Smooth muscle cell (in vitro differentiated cells): ENCODE measurements around the gene LYRM7. TPM values are rescaled to one million over a fixed set of nuclear protein-coding genes. Genes with fewer than 3 reads are reported as not detected.

Source experiments
- DNase-seq: peaks from one replicate; lab custom pipeline; 2025; ENCODE audit not compliant: unreplicated experiment; lab: John Stamatoyannopoulos, UW
- H2AFZ ChIP-seq: fragments of 200-600 bp; sonication (generic); 2 replicates; pipeline ENCODE4 v1.6.0; 2016; ENCODE audit warnings: antibody characterized with exemption, low read depth, mild to moderate bottlenecking
- H3F3A ChIP-seq: fragments of 200-600 bp; sonication (generic); 2 replicates; pipeline ENCODE4 v1.6.0; 2017; ENCODE audit warnings: antibody characterized with exemption, low read depth
- H3K27ac ChIP-seq: fragments of 200-600 bp; sonication (generic); 2 replicates; pipeline ENCODE4 v1.5.1; 2016; ENCODE audit warnings: low read depth, mild to moderate bottlenecking
- H3K27me3 ChIP-seq: fragments of 200-600 bp; sonication (generic); 2 replicates; pipeline ENCODE4 v1.6.1; 2016; ENCODE audit warnings: low read depth, mild to moderate bottlenecking
- H3K36me3 ChIP-seq: fragments of 200-600 bp; sonication (generic); 2 replicates; pipeline ENCODE4 v1.5.1; 2016; ENCODE audit warnings: low read depth
- H3K4me1 ChIP-seq: fragments of 200-600 bp; sonication (generic); 2 replicates; pipeline ENCODE4 v1.5.1; 2016; ENCODE audit warnings: low read depth
- H3K4me2 ChIP-seq: fragments of 200-600 bp; sonication (generic); 2 replicates; pipeline ENCODE4 v1.6.0; 2016; ENCODE audit warnings: mild to moderate bottlenecking
- H3K4me3 ChIP-seq: fragments of 200-600 bp; sonication (generic); 2 replicates; pipeline ENCODE4 v1.5.1; 2016; ENCODE audit warnings: mild to moderate bottlenecking
- H3K79me2 ChIP-seq: fragments of 200-600 bp; sonication (generic); 2 replicates; pipeline ENCODE4 v1.6.0; 2016; ENCODE audit warnings: low read depth, mild to moderate bottlenecking
- H3K9ac ChIP-seq: fragments of 200-600 bp; sonication (generic); 2 replicates; pipeline ENCODE4 v1.6.0; 2016; ENCODE audit warnings: low read depth
- H3K9me3 ChIP-seq: fragments of 200-600 bp; sonication (generic); replicated peaks from 2 replicates; pipeline ENCODE4 v1.5.1; 2016; ENCODE audit warnings: low read depth
- H4K20me1 ChIP-seq: fragments of 200-600 bp; sonication (generic); 2 replicates; pipeline ENCODE4 v1.6.0; 2016; ENCODE audit warnings: low read depth
- WGBS: methylation state at CpG from one replicate; pipeline ENCODE4 v1.1.7; 2016; ENCODE audit warnings: low lambda C conversion rate; 5-methylcytosine and 5-hydroxymethylcytosine counted together
- polyA plus RNA-seq: library from polyadenylated mRNA; unstranded; fragments of >200 nt; fragmentation: Nextera tagmentation; extraction: Ambion mirVana; gene quantifications from 2 replicates; pipeline ENCODE4 v1.2.1, GENCODE V29; 2016
- total RNA-seq: library from RNA; depleted of rRNA; stranded (reverse); fragments of >200 nt; gene quantifications from 2 replicates; pipeline ENCODE4 v1.2.3, GENCODE V29; 2014
- TF ChIP-seq, protein P1 (sequence below): fragments of 200-600 bp; sonication (generic); IDR thresholded peaks from 2 replicates; pipeline ENCODE4 v1.5.1; 2017; ENCODE audit warnings: borderline replicate concordance, mild to moderate bottlenecking, antibody characterized with exemption; ENCODE audit not compliant: insufficient read depth, poor library complexity, severe bottlenecking

LYRM7 gene
- total and polyA plus RNA-seq, 2 experiments from 2014 or later = 6.7 to 11.5 TPM

DNA sequence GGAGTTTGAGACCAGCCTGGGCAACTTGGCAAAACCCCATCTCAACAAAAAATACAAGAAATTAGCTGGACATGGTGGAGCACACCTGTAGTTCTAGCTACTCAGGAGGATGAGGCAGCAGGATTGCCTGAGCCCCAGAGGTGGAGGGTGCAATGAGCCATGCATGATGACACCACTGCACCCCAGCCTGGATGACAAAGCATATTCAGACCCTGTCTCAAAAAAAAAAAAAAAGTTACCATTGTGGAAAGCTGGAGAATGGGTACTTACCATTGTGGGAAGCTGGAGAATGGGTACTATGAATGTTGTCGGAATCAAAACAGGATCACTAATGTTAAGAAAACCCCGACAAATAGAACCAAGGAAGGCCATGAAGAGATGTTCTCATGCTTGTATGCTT is 31.4 kb upstream of the LYRM7 start:
- H3K4me1 ChIP-seq = no peaks in the 10 kb centered on the region

DNA sequence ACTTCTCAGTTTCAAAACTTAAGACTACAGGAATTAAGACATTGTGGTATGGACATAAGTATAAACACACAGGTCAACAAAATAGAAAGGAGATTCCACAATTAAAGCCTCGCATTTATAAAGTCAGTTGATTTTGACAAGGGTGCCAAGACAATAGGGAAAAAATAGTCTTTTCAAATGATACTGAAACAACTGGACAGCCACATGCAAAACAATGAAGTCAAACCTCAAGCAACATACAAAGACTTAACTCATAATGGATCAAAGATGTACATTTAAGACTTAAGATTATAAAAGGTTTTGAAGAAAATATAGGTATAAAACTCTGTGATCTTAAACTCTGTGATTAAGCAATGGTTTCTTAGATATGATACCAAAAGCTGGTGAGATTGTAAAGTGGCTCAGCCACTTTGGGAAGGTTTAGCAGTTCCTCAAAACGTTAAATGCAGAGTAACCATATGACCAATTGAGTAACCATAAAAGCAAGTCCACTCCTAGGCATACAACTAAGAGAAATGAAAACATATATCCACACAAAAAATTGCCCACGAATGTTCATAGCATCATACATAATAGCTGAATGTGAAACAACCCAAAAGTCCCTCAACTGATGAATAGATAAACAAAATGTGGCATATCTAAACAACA is 27.6 kb upstream of the LYRM7 start:
- Histone ChIP-seq H3K4me1 (no peaks in the 10 kb centered on the region), H3K9me3 (no peaks in the 10 kb centered on the region), H3K79me2 (no peaks in the 10 kb centered on the region), H3K4me2 (no peak overlapping the region), H2AFZ (no peak overlapping the region), H3K36me3 (no peaks in the 10 kb centered on the region), H3K27ac (no peak overlapping the region), H3K9ac (no peak overlapping the region), H3K27me3 (no peaks in the 10 kb centered on the region), H4K20me1 (no peaks in the 10 kb centered on the region), H3F3A (no peaks in the 10 kb centered on the region), H3K4me3 (no peak overlapping the region)
- DNase-seq = no peak
- TF ChIP-seq, protein P1, sequence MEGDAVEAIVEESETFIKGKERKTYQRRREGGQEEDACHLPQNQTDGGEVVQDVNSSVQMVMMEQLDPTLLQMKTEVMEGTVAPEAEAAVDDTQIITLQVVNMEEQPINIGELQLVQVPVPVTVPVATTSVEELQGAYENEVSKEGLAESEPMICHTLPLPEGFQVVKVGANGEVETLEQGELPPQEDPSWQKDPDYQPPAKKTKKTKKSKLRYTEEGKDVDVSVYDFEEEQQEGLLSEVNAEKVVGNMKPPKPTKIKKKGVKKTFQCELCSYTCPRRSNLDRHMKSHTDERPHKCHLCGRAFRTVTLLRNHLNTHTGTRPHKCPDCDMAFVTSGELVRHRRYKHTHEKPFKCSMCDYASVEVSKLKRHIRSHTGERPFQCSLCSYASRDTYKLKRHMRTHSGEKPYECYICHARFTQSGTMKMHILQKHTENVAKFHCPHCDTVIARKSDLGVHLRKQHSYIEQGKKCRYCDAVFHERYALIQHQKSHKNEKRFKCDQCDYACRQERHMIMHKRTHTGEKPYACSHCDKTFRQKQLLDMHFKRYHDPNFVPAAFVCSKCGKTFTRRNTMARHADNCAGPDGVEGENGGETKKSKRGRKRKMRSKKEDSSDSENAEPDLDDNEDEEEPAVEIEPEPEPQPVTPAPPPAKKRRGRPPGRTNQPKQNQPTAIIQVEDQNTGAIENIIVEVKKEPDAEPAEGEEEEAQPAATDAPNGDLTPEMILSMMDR = no peak
- 68% methylated on average over 3 of the region's 3 CpGs for WGBS

More for the DNA sequence above, 31.4 kb upstream of the LYRM7 start:
- DNase-seq = no peak
- 98% methylated on average over 2 of the region's 2 CpGs for WGBS
- no peak overlapping the region for H3K27ac ChIP-seq
- H3K79me2 ChIP-seq = no peaks in the 10 kb centered on the region
- H3K9me3 ChIP-seq = no peaks in the 10 kb centered on the region
- H3K27me3 ChIP-seq = no peaks in the 10 kb centered on the region
- no peak overlapping the region for H2AFZ ChIP-seq
- H3F3A ChIP-seq = no peaks in the 10 kb centered on the region
- H4K20me1 ChIP-seq = no peaks in the 10 kb centered on the region
- H3K36me3 ChIP-seq = no peaks in the 10 kb centered on the region
- TF ChIP-seq, protein P1 = no peak
- no peak overlapping the region for H3K9ac ChIP-seq
- no peak overlapping the region for H3K4me3 ChIP-seq
- H3K4me2 ChIP-seq = no peak overlapping the region

DNA sequence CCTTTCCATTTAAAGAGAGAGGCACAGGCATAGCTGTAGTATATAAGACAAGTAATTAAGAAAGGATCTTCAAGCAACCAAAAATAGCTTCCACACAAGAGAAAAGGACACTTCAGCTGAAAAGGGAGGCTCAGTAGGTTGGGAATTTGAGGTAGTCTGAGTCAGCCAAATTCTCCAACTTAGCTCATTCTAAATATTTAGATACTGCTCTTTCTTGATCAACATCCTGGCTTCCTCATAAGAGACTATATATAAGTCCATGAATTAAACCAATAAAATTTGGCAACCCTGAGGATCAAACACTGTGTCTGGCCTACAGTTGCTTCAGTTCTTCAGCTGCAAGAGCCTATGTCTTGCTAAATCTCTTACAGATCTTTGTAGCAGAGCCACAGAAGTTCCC is 23.5 kb upstream of the LYRM7 start:
- Histone ChIP-seq H3K4me1 (no peaks in the 10 kb centered on the region), H4K20me1 (no peaks in the 10 kb centered on the region), H3K27ac (no peak overlapping the region), H3K9me3 (no peaks in the 10 kb centered on the region), H3K4me3 (no peak overlapping the region), H3K36me3 (no peaks in the 10 kb centered on the region), H2AFZ (no peak overlapping the region), H3K79me2 (no peaks in the 10 kb centered on the region), H3K27me3 (no peaks in the 10 kb centered on the region), H3K9ac (no peak overlapping the region), H3K4me2 (no peak overlapping the region), H3F3A (no peaks in the 10 kb centered on the region)
- no peak for DNase-seq
- TF ChIP-seq, protein P1 = no peak

DNA sequence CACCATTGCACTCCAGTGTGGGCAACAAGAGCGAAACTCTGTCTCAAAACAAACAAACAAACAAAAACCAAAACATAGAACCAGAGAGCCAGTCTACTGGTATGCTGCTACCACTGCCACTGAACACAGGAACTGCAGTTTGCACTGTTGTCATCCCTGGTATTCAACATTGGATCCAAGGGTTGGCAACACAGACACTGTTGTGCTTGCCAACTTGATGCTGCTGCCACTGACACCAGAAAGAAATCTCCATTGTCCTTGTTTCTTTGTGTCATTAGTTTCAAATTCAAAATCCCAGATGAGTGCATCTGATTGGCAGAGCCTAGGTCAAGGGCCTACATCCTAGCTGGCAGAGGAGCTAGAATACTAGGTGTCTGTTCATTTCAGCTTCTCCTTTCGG is 21.9 kb upstream of the LYRM7 start:
- Histone ChIP-seq H3K4me3 (no peak overlapping the region), H3K79me2 (no peaks in the 10 kb centered on the region), H3K4me2 (no peak overlapping the region), H3K9me3 (no peaks in the 10 kb centered on the region), H3K9ac (no peak overlapping the region), H2AFZ (no peak overlapping the region), H4K20me1 (no peaks in the 10 kb centered on the region), H3K4me1 (no peaks in the 10 kb centered on the region), H3F3A (no peaks in the 10 kb centered on the region), H3K27ac (no peak overlapping the region), H3K27me3 (no peaks in the 10 kb centered on the region), H3K36me3 (no peaks in the 10 kb centered on the region)
- no peak for DNase-seq
- WGBS = 79% methylated on average over 2 of the region's 2 CpGs
- TF ChIP-seq, protein P1 = no peak
